ENCODE data around the gene SH3D21.

DNA sequence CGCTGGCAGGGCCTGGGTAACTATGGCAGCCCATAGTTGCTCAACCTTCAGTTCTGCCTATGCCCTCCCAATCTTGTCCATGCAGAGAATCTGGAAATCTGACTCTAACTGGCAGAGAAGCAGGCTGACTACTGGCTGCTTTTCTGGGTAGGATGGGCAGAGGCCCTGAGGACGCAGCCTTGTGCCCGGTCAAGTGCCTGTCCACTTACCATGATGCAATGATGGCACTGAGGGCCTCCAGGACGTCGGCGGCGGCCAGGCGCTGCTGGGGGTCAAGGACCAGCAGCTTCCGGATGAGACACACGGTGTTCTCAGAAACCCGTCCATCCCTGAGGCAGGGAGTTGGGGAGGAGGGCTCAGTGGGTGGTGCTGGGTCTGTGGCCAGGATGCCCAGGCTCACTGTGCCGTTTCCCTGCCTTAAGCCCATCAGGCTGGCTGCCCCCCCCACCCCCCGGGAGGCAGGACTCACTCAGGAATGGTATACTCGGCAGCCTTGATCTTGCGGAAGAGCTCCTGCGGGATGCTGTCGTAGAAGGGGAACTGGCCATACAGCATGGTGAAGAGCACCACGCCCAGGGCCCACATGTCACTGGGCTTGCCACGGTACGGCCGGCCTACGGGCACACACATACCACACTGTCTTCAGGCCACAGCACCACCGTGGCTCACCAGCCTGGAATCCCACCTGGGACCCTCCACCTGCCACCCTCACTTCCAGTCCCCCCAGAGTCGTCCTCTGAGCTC is 37.7 kb downstream of the SH3D21 start:
- TF ChIP-seq CTCF (IDR thresholded peaks at IDR 0.05; ENCODE audit: low read length): no peak
- no peak for TF ChIP-seq EZH2 (optimal IDR thresholded peaks at IDR 0.05; ENCODE audit: low read depth, low read length)
